K562 (cell line): ENCODE measurements around the gene PRC1.

Experiments
- CREB1 ChIP-seq, 2 experiments: sonication (generic) in 1 of 2; formaldehyde crosslinking in 1 of 2; IDR thresholded peaks; 2 replicates each; pipeline versions ENCODE4 v1.6.1 to v1.8.0; 2012 to 2022; ENCODE audit warnings: inconsistent platforms in 1 of 2, mild to moderate bottlenecking in 1 of 2, missing genetic modification reagents in 1 of 2, moderate library complexity in 1 of 2
- ELF4 ChIP-seq: fragments of 450-650 bp; formaldehyde crosslinking; IDR thresholded peaks from 2 replicates; pipeline ENCODE4 v1.4.0; 2022; ENCODE audit warnings: missing genetic modification characterization
- ETV6 ChIP-seq, 3 experiments: fragments of 150-350 bp in 1 of 3; sonication (generic) in 1 of 3; formaldehyde crosslinking in 1 of 3; IDR thresholded peaks; 2 replicates each; pipeline versions ENCODE4 v1.6.1 to v1.8.0; 2014 to 2022; ENCODE audit warnings: borderline replicate concordance in 2 of 3, low read depth in 2 of 3, antibody characterized with exemption in 1 of 3, low read length in 1 of 3, mild to moderate bottlenecking in 1 of 3, missing genetic modification reagents in 1 of 3
- NR1H2 ChIP-seq: sonication (generic); formaldehyde crosslinking; IDR thresholded peaks from 2 replicates; pipeline ENCODE4 v1.4.0; 2020; ENCODE audit warnings: mild to moderate bottlenecking, missing genetic modification reagents
- POLR2AphosphoS5 ChIP-seq: IDR thresholded peaks from 2 replicates; pipeline ENCODE4 v1.6.1; 2011; ENCODE audit warnings: mild to moderate bottlenecking, low read depth, low read length, moderate library complexity; ENCODE audit not compliant: control insufficient read depth, insufficient read depth
- POLR2G ChIP-seq: fragments of 200-400 bp; formaldehyde crosslinking; IDR thresholded peaks from 2 replicates; pipeline ENCODE4 v1.6.1; 2017; ENCODE audit warnings: low read depth, mild to moderate bottlenecking, antibody characterized with exemption, low read length, moderate library complexity
- RBM22 ChIP-seq: fragments of 200-400 bp; formaldehyde crosslinking; IDR thresholded peaks from 2 replicates; pipeline ENCODE4 v1.6.1; 2018; ENCODE audit warnings: low read length, low read depth; ENCODE audit not compliant: poor library complexity, severe bottlenecking
- ZFP36 ChIP-seq: fragments of 150-350 bp; IDR thresholded peaks from 2 replicates; pipeline ENCODE4 v1.6.1; 2018; ENCODE audit warnings: low read length, low read depth; ENCODE audit not compliant: partially characterized antibody
- ZSCAN29 ChIP-seq: fragments of 450-650 bp; IDR thresholded peaks from 2 replicates; pipeline ENCODE4 v1.6.1; 2017
- ZZZ3 ChIP-seq: fragments of 450-650 bp; IDR thresholded peaks from 2 replicates; pipeline ENCODE4 v1.6.1; 2016; ENCODE audit warnings: antibody characterized with exemption, mild to moderate bottlenecking, moderate library complexity
- TF ChIP-seq, protein P1 (sequence below): fragments of 450-650 bp; IDR thresholded peaks from 2 replicates; pipeline ENCODE4 v1.6.1; 2017; ENCODE audit warnings: mild to moderate bottlenecking, moderate library complexity
- TF ChIP-seq, protein P2 (sequence below): fragments of 450-650 bp; IDR thresholded peaks from 2 replicates; pipeline ENCODE4 v1.6.1; 2016; ENCODE audit warnings: mild to moderate bottlenecking, moderate library complexity
- TF ChIP-seq, protein P3 (sequence below): fragments of 250-450 bp; sonication (Bioruptor Pico); IDR thresholded peaks from 2 replicates; pipeline ENCODE4 v1.5.0; 2020; ENCODE audit warnings: mild to moderate bottlenecking, borderline replicate concordance

DNA sequence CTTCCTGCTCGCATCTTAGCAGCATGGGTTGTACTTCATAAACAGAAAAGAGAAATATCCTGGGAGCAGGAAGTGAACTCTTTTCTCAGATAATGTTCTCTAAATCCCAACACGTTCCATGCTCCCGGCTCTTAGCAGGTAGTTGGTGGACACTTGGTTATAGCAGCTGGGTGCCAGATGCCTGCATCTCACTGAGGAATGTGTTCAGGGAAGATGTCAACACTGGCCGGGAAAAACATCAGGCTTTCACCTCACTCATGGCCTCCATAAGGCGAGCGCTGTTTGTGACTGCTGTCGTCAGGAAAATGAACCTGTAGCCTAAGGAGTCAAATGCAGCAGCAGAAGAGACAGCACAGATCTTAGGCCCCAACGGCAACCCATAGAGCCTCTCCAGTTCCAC, 4.4 kb upstream of the PRC1 start:
- TF ChIP-seq ZZZ3: no peak
- no peak for TF ChIP-seq POLR2AphosphoS5
- TF ChIP-seq, protein P1, sequence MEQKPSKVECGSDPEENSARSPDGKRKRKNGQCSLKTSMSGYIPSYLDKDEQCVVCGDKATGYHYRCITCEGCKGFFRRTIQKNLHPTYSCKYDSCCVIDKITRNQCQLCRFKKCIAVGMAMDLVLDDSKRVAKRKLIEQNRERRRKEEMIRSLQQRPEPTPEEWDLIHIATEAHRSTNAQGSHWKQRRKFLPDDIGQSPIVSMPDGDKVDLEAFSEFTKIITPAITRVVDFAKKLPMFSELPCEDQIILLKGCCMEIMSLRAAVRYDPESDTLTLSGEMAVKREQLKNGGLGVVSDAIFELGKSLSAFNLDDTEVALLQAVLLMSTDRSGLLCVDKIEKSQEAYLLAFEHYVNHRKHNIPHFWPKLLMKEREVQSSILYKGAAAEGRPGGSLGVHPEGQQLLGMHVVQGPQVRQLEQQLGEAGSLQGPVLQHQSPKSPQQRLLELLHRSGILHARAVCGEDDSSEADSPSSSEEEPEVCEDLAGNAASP: no peak
- no peak for TF ChIP-seq ELF4 (CRISPR knock-in tag)
- TF ChIP-seq, protein P2, sequence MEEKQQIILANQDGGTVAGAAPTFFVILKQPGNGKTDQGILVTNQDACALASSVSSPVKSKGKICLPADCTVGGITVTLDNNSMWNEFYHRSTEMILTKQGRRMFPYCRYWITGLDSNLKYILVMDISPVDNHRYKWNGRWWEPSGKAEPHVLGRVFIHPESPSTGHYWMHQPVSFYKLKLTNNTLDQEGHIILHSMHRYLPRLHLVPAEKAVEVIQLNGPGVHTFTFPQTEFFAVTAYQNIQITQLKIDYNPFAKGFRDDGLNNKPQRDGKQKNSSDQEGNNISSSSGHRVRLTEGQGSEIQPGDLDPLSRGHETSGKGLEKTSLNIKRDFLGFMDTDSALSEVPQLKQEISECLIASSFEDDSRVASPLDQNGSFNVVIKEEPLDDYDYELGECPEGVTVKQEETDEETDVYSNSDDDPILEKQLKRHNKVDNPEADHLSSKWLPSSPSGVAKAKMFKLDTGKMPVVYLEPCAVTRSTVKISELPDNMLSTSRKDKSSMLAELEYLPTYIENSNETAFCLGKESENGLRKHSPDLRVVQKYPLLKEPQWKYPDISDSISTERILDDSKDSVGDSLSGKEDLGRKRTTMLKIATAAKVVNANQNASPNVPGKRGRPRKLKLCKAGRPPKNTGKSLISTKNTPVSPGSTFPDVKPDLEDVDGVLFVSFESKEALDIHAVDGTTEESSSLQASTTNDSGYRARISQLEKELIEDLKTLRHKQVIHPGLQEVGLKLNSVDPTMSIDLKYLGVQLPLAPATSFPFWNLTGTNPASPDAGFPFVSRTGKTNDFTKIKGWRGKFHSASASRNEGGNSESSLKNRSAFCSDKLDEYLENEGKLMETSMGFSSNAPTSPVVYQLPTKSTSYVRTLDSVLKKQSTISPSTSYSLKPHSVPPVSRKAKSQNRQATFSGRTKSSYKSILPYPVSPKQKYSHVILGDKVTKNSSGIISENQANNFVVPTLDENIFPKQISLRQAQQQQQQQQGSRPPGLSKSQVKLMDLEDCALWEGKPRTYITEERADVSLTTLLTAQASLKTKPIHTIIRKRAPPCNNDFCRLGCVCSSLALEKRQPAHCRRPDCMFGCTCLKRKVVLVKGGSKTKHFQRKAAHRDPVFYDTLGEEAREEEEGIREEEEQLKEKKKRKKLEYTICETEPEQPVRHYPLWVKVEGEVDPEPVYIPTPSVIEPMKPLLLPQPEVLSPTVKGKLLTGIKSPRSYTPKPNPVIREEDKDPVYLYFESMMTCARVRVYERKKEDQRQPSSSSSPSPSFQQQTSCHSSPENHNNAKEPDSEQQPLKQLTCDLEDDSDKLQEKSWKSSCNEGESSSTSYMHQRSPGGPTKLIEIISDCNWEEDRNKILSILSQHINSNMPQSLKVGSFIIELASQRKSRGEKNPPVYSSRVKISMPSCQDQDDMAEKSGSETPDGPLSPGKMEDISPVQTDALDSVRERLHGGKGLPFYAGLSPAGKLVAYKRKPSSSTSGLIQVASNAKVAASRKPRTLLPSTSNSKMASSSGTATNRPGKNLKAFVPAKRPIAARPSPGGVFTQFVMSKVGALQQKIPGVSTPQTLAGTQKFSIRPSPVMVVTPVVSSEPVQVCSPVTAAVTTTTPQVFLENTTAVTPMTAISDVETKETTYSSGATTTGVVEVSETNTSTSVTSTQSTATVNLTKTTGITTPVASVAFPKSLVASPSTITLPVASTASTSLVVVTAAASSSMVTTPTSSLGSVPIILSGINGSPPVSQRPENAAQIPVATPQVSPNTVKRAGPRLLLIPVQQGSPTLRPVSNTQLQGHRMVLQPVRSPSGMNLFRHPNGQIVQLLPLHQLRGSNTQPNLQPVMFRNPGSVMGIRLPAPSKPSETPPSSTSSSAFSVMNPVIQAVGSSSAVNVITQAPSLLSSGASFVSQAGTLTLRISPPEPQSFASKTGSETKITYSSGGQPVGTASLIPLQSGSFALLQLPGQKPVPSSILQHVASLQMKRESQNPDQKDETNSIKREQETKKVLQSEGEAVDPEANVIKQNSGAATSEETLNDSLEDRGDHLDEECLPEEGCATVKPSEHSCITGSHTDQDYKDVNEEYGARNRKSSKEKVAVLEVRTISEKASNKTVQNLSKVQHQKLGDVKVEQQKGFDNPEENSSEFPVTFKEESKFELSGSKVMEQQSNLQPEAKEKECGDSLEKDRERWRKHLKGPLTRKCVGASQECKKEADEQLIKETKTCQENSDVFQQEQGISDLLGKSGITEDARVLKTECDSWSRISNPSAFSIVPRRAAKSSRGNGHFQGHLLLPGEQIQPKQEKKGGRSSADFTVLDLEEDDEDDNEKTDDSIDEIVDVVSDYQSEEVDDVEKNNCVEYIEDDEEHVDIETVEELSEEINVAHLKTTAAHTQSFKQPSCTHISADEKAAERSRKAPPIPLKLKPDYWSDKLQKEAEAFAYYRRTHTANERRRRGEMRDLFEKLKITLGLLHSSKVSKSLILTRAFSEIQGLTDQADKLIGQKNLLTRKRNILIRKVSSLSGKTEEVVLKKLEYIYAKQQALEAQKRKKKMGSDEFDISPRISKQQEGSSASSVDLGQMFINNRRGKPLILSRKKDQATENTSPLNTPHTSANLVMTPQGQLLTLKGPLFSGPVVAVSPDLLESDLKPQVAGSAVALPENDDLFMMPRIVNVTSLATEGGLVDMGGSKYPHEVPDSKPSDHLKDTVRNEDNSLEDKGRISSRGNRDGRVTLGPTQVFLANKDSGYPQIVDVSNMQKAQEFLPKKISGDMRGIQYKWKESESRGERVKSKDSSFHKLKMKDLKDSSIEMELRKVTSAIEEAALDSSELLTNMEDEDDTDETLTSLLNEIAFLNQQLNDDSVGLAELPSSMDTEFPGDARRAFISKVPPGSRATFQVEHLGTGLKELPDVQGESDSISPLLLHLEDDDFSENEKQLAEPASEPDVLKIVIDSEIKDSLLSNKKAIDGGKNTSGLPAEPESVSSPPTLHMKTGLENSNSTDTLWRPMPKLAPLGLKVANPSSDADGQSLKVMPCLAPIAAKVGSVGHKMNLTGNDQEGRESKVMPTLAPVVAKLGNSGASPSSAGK: no peak
- TF ChIP-seq, protein P3, sequence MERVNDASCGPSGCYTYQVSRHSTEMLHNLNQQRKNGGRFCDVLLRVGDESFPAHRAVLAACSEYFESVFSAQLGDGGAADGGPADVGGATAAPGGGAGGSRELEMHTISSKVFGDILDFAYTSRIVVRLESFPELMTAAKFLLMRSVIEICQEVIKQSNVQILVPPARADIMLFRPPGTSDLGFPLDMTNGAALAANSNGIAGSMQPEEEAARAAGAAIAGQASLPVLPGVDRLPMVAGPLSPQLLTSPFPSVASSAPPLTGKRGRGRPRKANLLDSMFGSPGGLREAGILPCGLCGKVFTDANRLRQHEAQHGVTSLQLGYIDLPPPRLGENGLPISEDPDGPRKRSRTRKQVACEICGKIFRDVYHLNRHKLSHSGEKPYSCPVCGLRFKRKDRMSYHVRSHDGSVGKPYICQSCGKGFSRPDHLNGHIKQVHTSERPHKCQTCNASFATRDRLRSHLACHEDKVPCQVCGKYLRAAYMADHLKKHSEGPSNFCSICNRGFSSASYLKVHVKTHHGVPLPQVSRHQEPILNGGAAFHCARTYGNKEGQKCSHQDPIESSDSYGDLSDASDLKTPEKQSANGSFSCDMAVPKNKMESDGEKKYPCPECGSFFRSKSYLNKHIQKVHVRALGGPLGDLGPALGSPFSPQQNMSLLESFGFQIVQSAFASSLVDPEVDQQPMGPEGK: no peak
- no peak for TF ChIP-seq POLR2G
- no peak for TF ChIP-seq ZFP36
- TF ChIP-seq ZSCAN29: no peak
- no peak for TF ChIP-seq ETV6 (IDR thresholded peaks at IDR 0.05; ENCODE audit: borderline replicate concordance in 1 of 2, low read depth in 2 of 2, low read length in 1 of 2)
- TF ChIP-seq ETV6 (CRISPR knock-in tag; IDR thresholded peaks at IDR 0.05; ENCODE audit: borderline replicate concordance): no peak
- TF ChIP-seq CREB1 (IDR thresholded peaks at IDR 0.05): no peak
- TF ChIP-seq CREB1 (CRISPR knock-in tag; IDR thresholded peaks at IDR 0.05): no peak
- TF ChIP-seq RBM22: no peak
- TF ChIP-seq NR1H2 (CRISPR knock-in tag): no peak
